ENCODE results near the gene RNF224. TPM values are rescaled to one million over a fixed set of nuclear protein-coding genes. Genes with fewer than 3 reads are reported as not detected.

RNF224 gene
- polyA plus RNA-seq, 1 of the 3 experiments (the other 2 are of a cell fraction), result 0.03 TPM

GRCh38 chr9:137191245-137191644, 36.1 kb upstream of the RNF224 start:
- no peak for DNase-seq
- no peak overlapping the region for H2AFZ ChIP-seq (ENCODE audit: low read depth)
- H3K79me2 ChIP-seq (ENCODE audit: insufficient read depth), result peaks cover 65% of the 10 kb centered on the region
- H3K9ac ChIP-seq, result no peak overlapping the region
- peaks cover 3 to 23% of the 10 kb centered on the region in 2 experiments for H3K36me3 ChIP-seq (replicated peaks in 1 of 2; ENCODE audit: control insufficient read depth in 1 of 2, insufficient read depth in 2 of 2, low read length in 1 of 2)
- no peaks in the 10 kb centered on the region for H3K27me3 ChIP-seq (ENCODE audit: insufficient read depth)
- no peak overlapping the region for H3K4me2 ChIP-seq
- H3K9me2 ChIP-seq, result no peaks in the 10 kb centered on the region
- no peaks in the 10 kb centered on the region for H3K9me3 ChIP-seq
- H3K4me3 ChIP-seq (ENCODE audit: low read depth in 2 of 2, low read length in 1 of 2), result no peak overlapping the region
- TF ChIP-seq YY1 (IDR thresholded peaks at IDR 0.05; ENCODE audit: low read depth), result no peak
- TF ChIP-seq REST (IDR thresholded peaks at IDR 0.05; ENCODE audit: low read depth, low read length), result no peak
- TF ChIP-seq MEF2A (IDR thresholded peaks at IDR 0.05; ENCODE audit: borderline replicate concordance, low read depth), result no peak
- no peak for TF ChIP-seq FOXM1 (IDR thresholded peaks at IDR 0.05; ENCODE audit: low read depth)
- H3K4me1 ChIP-seq (ENCODE audit: control insufficient read depth in 1 of 2, insufficient read depth in 2 of 2, low read depth in 1 of 2, low read length in 1 of 2), result peaks cover 12 to 30% of the 10 kb centered on the region in 2 experiments; a peak in 3 of 4 replicates
- POLR2A ChIA-PET, result interaction anchor here (1.4 kb wide), 1 partner anchor 9 kb away, joined by 5 read pairs; the partner anchor contains the start of gene TPRN
- WGBS (ENCODE audit: low lambda C conversion rate), result no CpG with 5 or more reads among the region's 3 CpGs
- H3K27ac ChIP-seq (ENCODE audit: low read depth in 2 of 2, low read length in 1 of 2), result no peak overlapping the region
- CTCF ChIA-PET, result interaction anchor here (0.8 to 3.1 kb wide), 6 partner anchors 14 to 73 kb away, joined by 3 to 11 read pairs (median 3); partner anchors contain the start of gene RNF224
- peaks cover 16% of the 10 kb centered on the region for H3F3A ChIP-seq (replicated peaks; ENCODE audit: insufficient read depth)
- H4K20me1 ChIP-seq (ENCODE audit: insufficient read depth), result peaks cover 45% of the 10 kb centered on the region

- H3F3A ChIP-seq (replicated peaks; ENCODE audit: insufficient read depth), result peaks cover 16% of the 10 kb centered on the region
- peaks cover 65% of the 10 kb centered on the region for H3K79me2 ChIP-seq (ENCODE audit: insufficient read depth)
- peaks cover 3 to 23% of the 10 kb centered on the region in 2 experiments for H3K36me3 ChIP-seq (replicated peaks in 1 of 2; ENCODE audit: control insufficient read depth in 1 of 2, insufficient read depth in 2 of 2, low read length in 1 of 2)
- no peaks in the 10 kb centered on the region for H3K9me3 ChIP-seq
- no peaks in the 10 kb centered on the region for H3K27me3 ChIP-seq (ENCODE audit: insufficient read depth)
- POLR2A ChIA-PET, result interaction anchor here (0.9 to 1.4 kb wide), 2 partner anchors 9 to 54 kb away, joined by 3 to 5 read pairs; partner anchors contain the start of genes GRIN1 and TPRN
- H3K4me2 ChIP-seq, result no peak overlapping the region
- no peak overlapping the region for H3K27ac ChIP-seq (ENCODE audit: low read depth in 2 of 2, low read length in 1 of 2)
- H3K4me3 ChIP-seq (ENCODE audit: low read depth in 2 of 2, low read length in 1 of 2), result no peak overlapping the region
- H3K4me1 ChIP-seq (ENCODE audit: control insufficient read depth in 1 of 2, insufficient read depth in 2 of 2, low read depth in 1 of 2, low read length in 1 of 2), result peaks cover 9 to 24% of the 10 kb centered on the region in 2 experiments; a peak in 3 of 4 replicates
- no peak for DNase-seq
- 91% methylated on average over 16 of the region's 22 CpGs for WGBS (ENCODE audit: low lambda C conversion rate)
- peaks cover 50% of the 10 kb centered on the region for H4K20me1 ChIP-seq (ENCODE audit: insufficient read depth)
- TF ChIP-seq MAX (IDR thresholded peaks at IDR 0.05; ENCODE audit: low read depth), result no peak
- no peak for TF ChIP-seq TEAD4 (IDR thresholded peaks at IDR 0.05; ENCODE audit: borderline replicate concordance, insufficient read depth)
- TF ChIP-seq RXRA (IDR thresholded peaks at IDR 0.05; ENCODE audit: borderline replicate concordance, low read depth), result no peak
- TF ChIP-seq YY1 (IDR thresholded peaks at IDR 0.05; ENCODE audit: low read depth), result no peak
- TF ChIP-seq RCOR1 (IDR thresholded peaks at IDR 0.05; ENCODE audit: low read length), result no peak
- no peak for TF ChIP-seq SMC3 (IDR thresholded peaks at IDR 0.05; ENCODE audit: low read depth, low read length)
- no peak for TF ChIP-seq RAD21 (IDR thresholded peaks at IDR 0.05; ENCODE audit: low read length)
- CTCF ChIA-PET, result interaction anchor here (0.9 to 3.1 kb wide), 6 partner anchors 15 to 54 kb away, joined by 3 to 11 read pairs (median 4); partner anchors contain the start of gene RNF224
- no peak overlapping the region for H2AFZ ChIP-seq (ENCODE audit: low read depth)
- H3K9me2 ChIP-seq, result no peaks in the 10 kb centered on the region
- H3K9ac ChIP-seq, result no peak overlapping the region
Measured at GRCh38 chr9:137191691-137192447, 35.4 kb upstream of the RNF224 start.

Measured in SK-N-SH (cell line).